GM20000 (cell line): ENCODE results near the gene COX19.

Experiments
- DNase-seq: peaks from one replicate; pipeline ENCODE4 v3.0.0; 2012; ENCODE audit warnings: low spot score
- TF ChIP-seq, protein P1 (sequence below): IDR thresholded peaks from 2 replicates; pipeline ENCODE4 v1.5.1; 2012; ENCODE audit warnings: mild to moderate bottlenecking, control low read depth; ENCODE audit errors: extremely low read depth, missing control alignments

Gene COX19

DNA sequence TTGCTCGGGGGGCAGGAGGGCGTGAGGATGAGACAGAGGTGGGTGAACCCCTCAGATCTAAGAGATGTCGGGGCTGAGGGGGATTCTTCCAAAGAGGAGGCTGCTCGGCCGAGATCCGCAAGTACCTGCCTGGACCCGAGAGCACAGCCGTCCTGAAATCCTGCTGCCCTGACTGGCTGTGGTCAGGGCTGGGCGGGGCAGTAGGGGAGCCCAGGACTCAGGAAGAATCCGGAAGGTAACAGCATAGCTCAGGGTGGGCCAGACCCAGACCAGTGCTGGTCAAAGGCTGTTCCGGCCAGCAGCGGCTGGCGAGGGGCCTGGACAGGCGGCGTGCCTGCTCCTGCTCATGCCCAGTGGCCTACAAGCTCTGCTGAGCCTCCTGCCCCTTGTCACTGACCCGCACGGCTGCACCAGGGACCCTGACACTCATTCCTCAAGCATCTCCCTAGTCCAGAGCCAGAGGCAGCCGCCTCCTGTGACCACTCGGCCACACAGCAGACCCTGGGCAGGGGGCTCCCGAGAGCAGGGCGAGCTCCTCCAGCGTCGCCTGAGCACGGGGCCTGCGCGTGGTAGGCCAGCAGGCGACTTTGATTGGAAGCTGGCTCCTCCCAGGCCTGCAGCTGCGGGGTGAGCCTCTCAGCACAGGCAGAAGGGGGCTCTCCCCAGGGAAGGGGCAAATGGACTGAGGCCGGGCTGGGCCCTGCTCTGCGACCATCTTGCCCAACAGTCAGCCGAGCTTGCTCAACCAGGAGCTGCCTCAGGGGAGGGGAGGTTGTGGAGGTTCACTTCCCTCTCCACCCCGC is 17.7 kb downstream of the COX19 start:
- no peak for DNase-seq
- TF ChIP-seq, protein P1, sequence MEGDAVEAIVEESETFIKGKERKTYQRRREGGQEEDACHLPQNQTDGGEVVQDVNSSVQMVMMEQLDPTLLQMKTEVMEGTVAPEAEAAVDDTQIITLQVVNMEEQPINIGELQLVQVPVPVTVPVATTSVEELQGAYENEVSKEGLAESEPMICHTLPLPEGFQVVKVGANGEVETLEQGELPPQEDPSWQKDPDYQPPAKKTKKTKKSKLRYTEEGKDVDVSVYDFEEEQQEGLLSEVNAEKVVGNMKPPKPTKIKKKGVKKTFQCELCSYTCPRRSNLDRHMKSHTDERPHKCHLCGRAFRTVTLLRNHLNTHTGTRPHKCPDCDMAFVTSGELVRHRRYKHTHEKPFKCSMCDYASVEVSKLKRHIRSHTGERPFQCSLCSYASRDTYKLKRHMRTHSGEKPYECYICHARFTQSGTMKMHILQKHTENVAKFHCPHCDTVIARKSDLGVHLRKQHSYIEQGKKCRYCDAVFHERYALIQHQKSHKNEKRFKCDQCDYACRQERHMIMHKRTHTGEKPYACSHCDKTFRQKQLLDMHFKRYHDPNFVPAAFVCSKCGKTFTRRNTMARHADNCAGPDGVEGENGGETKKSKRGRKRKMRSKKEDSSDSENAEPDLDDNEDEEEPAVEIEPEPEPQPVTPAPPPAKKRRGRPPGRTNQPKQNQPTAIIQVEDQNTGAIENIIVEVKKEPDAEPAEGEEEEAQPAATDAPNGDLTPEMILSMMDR = no peak

DNA sequence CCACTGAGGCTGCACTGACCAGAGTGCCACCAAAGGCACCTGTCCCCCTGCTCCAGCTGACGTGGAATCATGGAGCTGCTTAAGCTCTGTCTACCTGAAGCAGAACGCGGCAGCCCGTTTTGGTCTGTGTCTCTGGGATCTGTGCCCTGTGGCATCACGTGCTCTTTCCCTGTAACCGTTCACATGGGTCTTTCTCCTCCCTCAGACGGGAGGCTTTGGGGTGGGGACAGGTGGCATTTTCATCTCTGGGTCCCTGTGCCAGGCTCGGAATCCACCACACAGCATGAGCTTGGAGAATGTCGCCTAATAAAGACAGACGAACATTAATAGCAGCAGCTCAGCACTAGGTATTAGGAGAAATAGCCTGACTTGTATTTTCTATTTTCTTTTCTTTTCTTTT is 19.3 kb downstream of the COX19 start:
- TF ChIP-seq, protein P1 = no peak
- no peak for DNase-seq

GRCh38 chr7:954330-955238 is 20.8 kb downstream of the COX19 start, which contains the start of gene ADAP1:
TSS of gene ADAP1 (minus strand) at chr7:954680. CDS start at chr7:954477, 203 bp downstream.
- DNase-seq = peak; percentile 93
- TF ChIP-seq, protein P1 = peak; percentile 72

DNA sequence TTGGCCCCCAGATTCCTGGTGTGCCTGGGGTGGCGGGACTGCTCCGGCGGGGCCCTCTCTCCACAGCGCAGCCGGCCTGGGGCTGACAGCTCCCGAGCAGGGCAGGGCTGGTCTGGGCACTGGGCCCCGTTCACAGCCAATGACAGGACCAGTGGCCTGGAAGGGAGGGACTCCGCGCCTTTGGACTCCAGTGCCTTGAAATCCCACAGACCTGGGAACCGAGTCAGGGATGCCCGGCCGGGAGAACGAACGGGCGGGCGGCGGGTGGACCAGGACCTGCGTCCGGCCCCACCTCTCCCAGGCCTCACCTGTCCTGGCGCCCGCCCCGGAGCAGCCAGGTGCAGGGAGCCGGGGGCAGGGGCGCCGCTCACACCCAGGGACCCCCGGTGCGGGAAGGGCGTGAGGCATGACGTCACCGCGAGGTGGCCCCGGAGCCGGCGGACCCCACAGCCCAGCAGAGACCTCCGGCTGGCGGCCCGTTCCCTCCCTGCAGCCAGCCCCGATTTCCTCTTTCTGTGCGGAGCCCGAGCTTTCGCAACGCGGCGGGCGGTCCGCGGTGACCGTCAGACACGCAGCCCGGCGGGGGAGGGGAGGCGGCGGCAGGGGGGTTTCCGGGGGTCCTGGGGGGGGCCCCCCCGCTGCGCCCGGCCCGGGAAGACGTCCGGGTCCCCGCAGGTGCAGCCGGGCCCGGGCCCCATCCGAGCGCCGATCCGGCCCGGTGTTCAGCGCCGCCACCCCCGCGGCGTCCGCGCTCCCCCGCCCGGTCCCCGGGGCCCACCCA is 21.6 kb downstream of the COX19 start:
- no peak for DNase-seq
- TF ChIP-seq, protein P1 = no peak

- TF ChIP-seq, protein P1 = no peak
- no peak for DNase-seq
These were observed 22.6 kb downstream of the COX19 start for GRCh38 chr7:952548-953441.

DNA sequence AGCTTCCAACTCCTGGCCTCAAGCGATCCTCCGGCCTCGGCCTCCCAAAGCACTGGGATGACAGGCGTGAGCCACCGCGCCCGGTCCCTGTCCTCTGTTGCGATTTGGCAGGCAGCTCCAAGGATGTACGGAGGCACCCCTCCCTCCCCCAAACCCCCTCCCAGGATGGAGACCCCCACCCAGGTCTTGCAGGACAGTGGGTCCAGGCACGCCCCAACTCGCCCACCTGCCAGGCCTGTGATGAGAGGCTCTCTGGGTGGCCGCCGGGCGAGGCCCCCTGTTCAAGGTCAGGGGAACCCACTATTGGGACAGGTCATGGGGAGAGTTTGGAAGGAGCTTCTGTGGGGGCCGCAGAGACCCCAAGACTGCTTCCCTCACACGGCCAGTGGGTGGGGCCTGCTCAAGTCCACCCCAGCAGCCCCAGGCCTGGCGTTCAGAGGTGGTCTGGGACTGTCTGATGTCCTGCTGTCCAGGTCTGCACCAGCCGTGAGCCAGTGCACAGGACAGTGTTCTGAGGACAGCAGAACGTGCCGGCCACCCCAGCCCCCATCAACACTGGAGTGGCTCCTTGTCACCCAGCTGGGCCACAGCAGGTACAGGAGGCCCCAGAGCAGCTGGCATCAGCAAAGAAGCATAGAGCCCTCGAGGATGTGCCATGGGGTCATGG is 23.3 kb downstream of the COX19 start:
- TF ChIP-seq, protein P1 = no peak
- no peak for DNase-seq
